Adrenal gland (tissue), 12 donors: ENCODE results near the gene MCOLN2. TPM values are rescaled to one million over a fixed set of nuclear protein-coding genes. Genes with fewer than 3 reads are reported as not detected.

Experiments used
- DNase-seq, 7 donors: peaks; one replicate each; pipeline ENCODE4 v3.0.0-alpha.2; 2019 to 2020
- H3K27ac ChIP-seq, 5 donors: fragments of 200-600 bp; sonication (generic) in 4 of 5; 1 replicate in 3 of 5; 2 replicates in 2 of 5; pipeline versions ENCODE4 v1.5.1 to v1.8.0; 2016 to 2020; ENCODE audit warnings: mild to moderate bottlenecking in 1 of 5
- H3K27me3 ChIP-seq: fragments of 200-600 bp; 2 replicates; pipeline ENCODE4 v1.8.0; 2021
- H3K36me3 ChIP-seq, 2 donors: fragments of 200-600 bp; replicated peaks in 1 of 2; 1 replicate in 1 of 2; 2 replicates in 1 of 2; pipeline versions ENCODE4 v1.5.1 to v1.8.0; 2018 to 2022
- H3K4me1 ChIP-seq, 2 donors: fragments of 200-600 bp; replicated peaks in 1 of 2; 1 replicate in 1 of 2; 2 replicates in 1 of 2; pipeline versions ENCODE4 v1.5.1 to v1.8.0; 2018 to 2021
- H3K4me3 ChIP-seq, 4 donors: fragments of 200-600 bp; sonication (generic) in 3 of 4; one replicate each; pipeline ENCODE4 v1.5.1; 2016 to 2018
- H3K9me3 ChIP-seq, 3 donors: fragments of 200-600 bp; sonication (generic) in 1 of 3; replicated peaks in 1 of 3; 1 replicate in 2 of 3; 2 replicates in 1 of 3; pipeline versions ENCODE4 v1.5.1 to v1.8.0; 2016 to 2021
- POLR2A ChIP-seq, 2 donors: fragments of 450-650 bp; IDR thresholded peaks; one replicate each; pipeline ENCODE4 v1.6.1; 2017; ENCODE audit warnings: antibody characterized with exemption in 2 of 2, mild to moderate bottlenecking in 2 of 2, moderate library complexity in 1 of 2
- WGBS, 4 donors: extraction: QIAGEN DNeasy Blood & Tissue Kit in 2 of 4; methylation state at CpG; one replicate each; pipeline versions ENCODE4 v1.1.5 to v1.1.7; 2013 to 2017; 5-methylcytosine and 5-hydroxymethylcytosine counted together
- intact Hi-C, 2 donors: fragments of 100-400 bp; cut with DNase I; formaldehyde crosslinking; loops; one replicate each; pipeline versions ENCODE4 v1.14.1 to v1.15.0; 2022 to 2023
- polyA plus RNA-seq, 3 donors: library from polyadenylated mRNA; stranded (reverse); fragments of 200-250 nt in 2 of 3; fragments of 350-450 nt in 1 of 3; fragmentation: Illumina TruSeq in 1 of 3; extraction: RNeasy Lipid Tissue Mini Kit (QIAGEN cat#74804) in 1 of 3; gene quantifications; one replicate each; pipeline ENCODE4 v1.2.3, GENCODE V29; 2013 to 2014
- total RNA-seq, 9 donors: library from RNA; depleted of rRNA in 4 of 9; stranded (reverse); fragments of >200 nt in 4 of 9; fragments of 120-200 nt in 1 of 9; fragmentation: NEBNext Ultra II Directional in 1 of 9; extraction: Animal tissue kit (Norgen Biotek cat#: 25700) in 1 of 9; gene quantifications; one replicate each; pipeline versions ENCODE4 v1.1.0 to v1.2.4, GENCODE V29; 2013 to 2023
- TF ChIP-seq, protein P1 (sequence below), 6 experiments: fragments of 450-650 bp in 4 of 6; fragments of 200-600 bp in 2 of 6; sonication (generic) in 1 of 6; IDR thresholded peaks; 1 replicate in 5 of 6; 2 replicates in 1 of 6; pipeline versions ENCODE4 v1.5.1 to v1.8.0; 2016 to 2021; ENCODE audit warnings: antibody characterized with exemption in 6 of 6, mild to moderate bottlenecking in 2 of 6, moderate library complexity in 1 of 6
- donor health status: healthy with polysubstance abuse.
- donor health status: Bipolar disorder and iron deficiency.
- donor health status: DM: yes; HTN: yes; CAD: no.
- donor health status: DM: no; HTN: no; CAD: no.
- donor health status: DM: no; HTN: no; CAD: no.
- donor health status: DM: yes; HTN: yes; CAD: no.

MCOLN2 gene
- total and polyA plus RNA-seq, 12 donors = 0.89 to 40.1 (median 14.8) TPM

DNA sequence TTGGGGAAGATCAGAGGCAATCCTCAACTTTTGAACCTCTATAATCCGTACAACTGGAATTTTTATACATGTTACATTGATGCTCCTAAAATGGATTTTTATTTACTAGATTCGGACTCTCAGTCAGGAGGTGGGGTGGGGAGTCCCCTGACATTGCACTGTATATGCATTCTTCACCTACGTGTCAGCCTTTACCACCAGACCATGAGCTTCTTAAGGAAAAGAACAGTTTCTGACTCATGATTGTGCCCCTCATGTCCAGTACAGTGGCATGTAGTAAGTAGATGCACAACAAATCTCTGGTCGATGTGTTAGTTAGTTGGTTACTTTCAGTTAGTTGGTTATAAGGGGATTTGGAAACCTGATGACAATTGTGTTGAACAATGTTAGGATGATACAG is 119.3 kb downstream of the MCOLN2 start:
- no peaks in the 10 kb centered on the region for H3K36me3 ChIP-seq
- no peak overlapping the region for H3K27ac ChIP-seq
- H3K9me3 ChIP-seq = no peaks in the 10 kb centered on the region
- no peak for DNase-seq
- no peak for TF ChIP-seq POLR2A (IDR thresholded peaks at IDR 0.05)
- TF ChIP-seq, protein P1, sequence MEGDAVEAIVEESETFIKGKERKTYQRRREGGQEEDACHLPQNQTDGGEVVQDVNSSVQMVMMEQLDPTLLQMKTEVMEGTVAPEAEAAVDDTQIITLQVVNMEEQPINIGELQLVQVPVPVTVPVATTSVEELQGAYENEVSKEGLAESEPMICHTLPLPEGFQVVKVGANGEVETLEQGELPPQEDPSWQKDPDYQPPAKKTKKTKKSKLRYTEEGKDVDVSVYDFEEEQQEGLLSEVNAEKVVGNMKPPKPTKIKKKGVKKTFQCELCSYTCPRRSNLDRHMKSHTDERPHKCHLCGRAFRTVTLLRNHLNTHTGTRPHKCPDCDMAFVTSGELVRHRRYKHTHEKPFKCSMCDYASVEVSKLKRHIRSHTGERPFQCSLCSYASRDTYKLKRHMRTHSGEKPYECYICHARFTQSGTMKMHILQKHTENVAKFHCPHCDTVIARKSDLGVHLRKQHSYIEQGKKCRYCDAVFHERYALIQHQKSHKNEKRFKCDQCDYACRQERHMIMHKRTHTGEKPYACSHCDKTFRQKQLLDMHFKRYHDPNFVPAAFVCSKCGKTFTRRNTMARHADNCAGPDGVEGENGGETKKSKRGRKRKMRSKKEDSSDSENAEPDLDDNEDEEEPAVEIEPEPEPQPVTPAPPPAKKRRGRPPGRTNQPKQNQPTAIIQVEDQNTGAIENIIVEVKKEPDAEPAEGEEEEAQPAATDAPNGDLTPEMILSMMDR (IDR thresholded peaks at IDR 0.05) = no peak
- 79 to 84% (median 81%) methylated on average over 4 of the region's 4 CpGs for WGBS, 4 donors
- H3K4me1 ChIP-seq = no peaks in the 10 kb centered on the region
- no peaks in the 10 kb centered on the region for H3K27me3 ChIP-seq
- intact Hi-C loops = no loop called here
- no peak overlapping the region for H3K4me3 ChIP-seq

DNA sequence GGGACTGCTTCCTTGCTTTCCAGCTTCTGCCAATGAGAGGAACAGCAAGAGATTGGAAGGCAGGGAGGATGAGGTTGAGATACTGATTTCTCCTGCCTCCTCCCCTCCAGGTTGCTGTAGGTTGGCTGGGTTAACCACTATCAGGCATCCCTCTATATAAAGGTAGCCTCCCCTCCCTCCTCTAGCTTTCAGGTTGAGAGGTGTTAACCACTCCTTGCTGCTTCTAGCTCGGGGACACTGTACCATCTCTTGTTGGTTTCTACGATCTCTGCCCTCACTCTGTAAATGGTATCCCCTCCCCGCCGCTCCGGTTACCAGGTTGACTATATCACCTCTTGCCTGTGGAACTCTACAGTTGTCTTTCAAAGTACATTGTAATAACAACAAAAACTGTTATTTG is 120.6 kb downstream of the MCOLN2 start:
- 75 to 92% (median 87%) methylated on average over 5 of the region's 5 CpGs for WGBS, 4 donors
- Histone ChIP-seq H3K27ac (no peak overlapping the region), H3K4me1 (no peaks in the 10 kb centered on the region), H3K36me3 (no peaks in the 10 kb centered on the region), H3K27me3 (no peaks in the 10 kb centered on the region), H3K4me3 (no peak overlapping the region), H3K9me3 (no peaks in the 10 kb centered on the region)
- no peak for TF ChIP-seq POLR2A (IDR thresholded peaks at IDR 0.05)
- TF ChIP-seq, protein P1 (IDR thresholded peaks at IDR 0.05) = no peak
- intact Hi-C loops = no loop called here
- no peak for DNase-seq

Other genes starting within 250 kb of the MCOLN2 start
- gene LPAR3, start 103.9 kb downstream of the MCOLN2 start, total RNA-seq = 1 to 10 TPM in 7 of 9 donors, under 1 TPM in 2; 0.06 to 7.1 (median 3.0) TPM
- gene LPAR3, start 103.9 kb downstream of the MCOLN2 start, polyA plus RNA-seq = under 1 TPM; 0.16 to 0.37 (median 0.27) TPM
- gene MCOLN3, start 51.4 kb upstream of the MCOLN2 start, total RNA-seq = 100 to 1,000 TPM in 1 of 9 donors, 10 to 100 TPM in 7, under 1 TPM in 1; 0.94 to 183 (median 55.7) TPM
- gene MCOLN3, start 51.4 kb upstream of the MCOLN2 start, polyA plus RNA-seq = 100 to 1,000 TPM in 2 of 3 donors, 10 to 100 TPM in 1; 11.3 to 144 (median 140) TPM
- gene SYDE2, start 203.9 kb upstream of the MCOLN2 start, total RNA-seq = 1 to 10 TPM; 3.2 to 6.3 (median 4.4) TPM
- 1 to 10 TPM in 1 of 3 donors, under 1 TPM in 2; 0.40 to 1.5 (median 0.48) TPM for gene SYDE2, start 203.9 kb upstream of the MCOLN2 start, polyA plus RNA-seq